CD14-positive monocyte (primary cell): ENCODE measurements around the gene CDC42BPB. TPM values are rescaled to one million over a fixed set of nuclear protein-coding genes. Genes with fewer than 3 reads are reported as not detected.
"Not testable (repeated sequence)": the region's sequence is repeated elsewhere in the genome, so short reads cannot be mapped to it uniquely, and the experiment has no call there.

ENCODE experiments used
- DNase-seq, 3 donors: peaks; one replicate each; pipeline ENCODE4 v3.0.0-alpha.2; 2011 to 2022
- H2AFZ ChIP-seq: 2 replicates; pipeline ENCODE4 v1.6.0; 2012; ENCODE audit warnings: mild to moderate bottlenecking, low read depth, low read length, inconsistent platforms; ENCODE audit not compliant: insufficient read depth, poor library complexity, severe bottlenecking
- H3K27ac ChIP-seq, 2 donors: 1 replicate in 1 of 2; 2 replicates in 1 of 2; pipeline ENCODE4 v1.5.1; 2012 to 2013; ENCODE audit warnings: low read length in 2 of 2, control low read depth in 1 of 2, inconsistent platforms in 1 of 2, low read depth in 1 of 2, mild to moderate bottlenecking in 1 of 2
- H3K27me3 ChIP-seq, 2 donors: one replicate each; pipeline versions ENCODE4 v1.6.0 to v1.6.1; 2011 to 2013; ENCODE audit warnings: low read length in 2 of 2; ENCODE audit not compliant: control insufficient read depth in 2 of 2, insufficient read depth in 2 of 2
- H3K36me3 ChIP-seq, 2 donors: replicated peaks in 1 of 2; 1 replicate in 1 of 2; 2 replicates in 1 of 2; pipeline versions ENCODE4 v1.5.1 to v1.6.1; 2012 to 2013; ENCODE audit warnings: low read length in 2 of 2, control low read depth in 1 of 2, inconsistent platforms in 1 of 2, mild to moderate bottlenecking in 1 of 2; ENCODE audit not compliant: insufficient read depth in 2 of 2, control insufficient read depth in 1 of 2
- H3K4me1 ChIP-seq, 2 donors: 1 replicate in 1 of 2; 2 replicates in 1 of 2; pipeline versions ENCODE4 v1.5.1 to v1.6.1; 2012 to 2013; ENCODE audit warnings: low read length in 2 of 2, control low read depth in 1 of 2, inconsistent platforms in 1 of 2, mild to moderate bottlenecking in 1 of 2, moderate library complexity in 1 of 2; ENCODE audit not compliant: insufficient read depth in 2 of 2, control insufficient read depth in 1 of 2
- H3K4me2 ChIP-seq: replicated peaks from 2 replicates; pipeline ENCODE3; 2012; ENCODE audit warnings: low read length, moderate library complexity, mild to moderate bottlenecking; ENCODE audit not compliant: poor library complexity, severe bottlenecking; ENCODE audit errors: extremely low read depth
- H3K4me3 ChIP-seq, 3 experiments: fragments of 200-600 bp in 1 of 3; sonication (generic) in 1 of 3; replicated peaks in 1 of 3; 1 replicate in 2 of 3; 2 replicates in 1 of 3; pipeline ENCODE4 v1.5.1; 2011 to 2013; ENCODE audit warnings: low read length in 3 of 3, mild to moderate bottlenecking in 3 of 3, control low read depth in 2 of 3, low read depth in 2 of 3, inconsistent platforms in 1 of 3, moderate library complexity in 1 of 3
- H3K79me2 ChIP-seq: 2 replicates; pipeline ENCODE4 v1.6.0; 2012; ENCODE audit warnings: mild to moderate bottlenecking, control low read depth, inconsistent platforms, low read length, moderate library complexity; ENCODE audit not compliant: insufficient read depth
- H3K9ac ChIP-seq: 2 replicates; pipeline ENCODE4 v1.6.0; 2017; ENCODE audit warnings: low read length, mild to moderate bottlenecking; ENCODE audit not compliant: insufficient read depth, poor library complexity, severe bottlenecking
- H3K9me3 ChIP-seq, 2 donors: replicated peaks in 1 of 2; 1 replicate in 1 of 2; 2 replicates in 1 of 2; pipeline versions ENCODE4 v1.5.1 to v1.6.1; 2012 to 2013; ENCODE audit warnings: low read length in 2 of 2, control low read depth in 1 of 2; ENCODE audit not compliant: control insufficient read depth in 1 of 2, insufficient read depth in 1 of 2
- H4K20me1 ChIP-seq: 2 replicates; pipeline ENCODE4 v1.6.0; 2012; ENCODE audit warnings: mild to moderate bottlenecking, low read length, control low read depth, moderate library complexity; ENCODE audit not compliant: insufficient read depth
- H3K27ac Mint-ChIP-seq, 7 donors: one replicate each; pipeline ENCODE4 v1.8.0; 2020; ENCODE audit warnings: mild to moderate bottlenecking in 7 of 7, mixed read lengths in 7 of 7, moderate library complexity in 6 of 7, inconsistent platforms in 2 of 7
- H3K27me3 Mint-ChIP-seq, 3 donors: one replicate each; pipeline ENCODE4 v1.8.0; 2021 to 2022; ENCODE audit warnings: low read depth in 3 of 3, mild to moderate bottlenecking in 3 of 3, mixed read lengths in 3 of 3, moderate library complexity in 3 of 3, inconsistent platforms in 1 of 3
- H3K36me3 Mint-ChIP-seq, 2 donors: one replicate each; pipeline ENCODE4 v1.8.0; 2020; ENCODE audit warnings: mixed read lengths in 2 of 2, inconsistent platforms in 1 of 2, mild to moderate bottlenecking in 1 of 2
- H3K4me1 Mint-ChIP-seq: one replicate; pipeline ENCODE4 v1.8.0; 2020; ENCODE audit warnings: mild to moderate bottlenecking, mixed read lengths
- H3K4me3 Mint-ChIP-seq, 2 donors: one replicate each; pipeline ENCODE4 v1.8.0; 2020; ENCODE audit warnings: mild to moderate bottlenecking in 2 of 2, mixed read lengths in 2 of 2, moderate library complexity in 1 of 2
- H3K9me3 Mint-ChIP-seq, 7 donors: one replicate each; pipeline ENCODE4 v1.8.0; 2020 to 2022; ENCODE audit warnings: mixed read lengths in 7 of 7, mild to moderate bottlenecking in 6 of 7, moderate library complexity in 6 of 7, inconsistent platforms in 2 of 7
- CTCF ChIP-seq: fragments of 200-600 bp; IDR thresholded peaks from one replicate; pipeline ENCODE4 v1.8.0; 2022; ENCODE audit warnings: antibody characterized with exemption, mild to moderate bottlenecking
- WGBS: methylation state at CpG from one replicate; pipeline ENCODE4 v1.1.5; 2013; ENCODE audit warnings: missing lambda C conversion rate; ENCODE audit not compliant: insufficient coverage; 5-methylcytosine and 5-hydroxymethylcytosine counted together
- intact Hi-C, 2 donors: fragments of 100-400 bp; cut with micrococcal nuclease; formaldehyde crosslinking; loops; one replicate each; pipeline versions ENCODE4 v1.15.0 to v1.15.1; 2023
- polyA plus RNA-seq, 3 donors: library from polyadenylated mRNA; depleted of rRNA in 1 of 3; unstranded in 2 of 3; stranded (reverse) in 1 of 3; fragments of 300-500 nt in 2 of 3; fragments of >200 nt in 1 of 3; fragmentation: Illumina TruSeq in 2 of 3; gene quantifications; 1 replicate in 2 of 3; 2 replicates in 1 of 3; pipeline ENCODE4 v1.2.3, GENCODE V29; 2012 to 2021

Gene CDC42BPB
- polyA plus RNA-seq, 3 donors = 0.25 to 19.0 (median 0.60) TPM

GRCh38 chr14:102927346-102927877 lies 129.9 kb downstream of the CDC42BPB start:
- Histone ChIP-seq H2AFZ (peak overlapping the region; percentile 82), H3K4me3 (peak overlapping the region in 1 of 3 experiments; percentile 77), H4K20me1 (no peaks in the 10 kb centered on the region), H3K4me2 (peak overlapping the region; percentile 81), H3K9me3 (peaks cover 0 to 21% of the 10 kb centered on the region in 2 donors), H3K4me1 (peaks cover 19 to 25% of the 10 kb centered on the region in 2 donors), H3K27me3 (peaks cover 28 to 91% of the 10 kb centered on the region in 2 donors), H3K79me2 (no peaks in the 10 kb centered on the region), H3K9ac (peak overlapping the region; percentile 63), H3K36me3 (no peaks in the 10 kb centered on the region), H3K27ac (no peak overlapping the region)
- peaks cover 19% of the 10 kb centered on the region for H3K4me1 Mint-ChIP-seq
- DNase-seq = no peak
- H3K27ac Mint-ChIP-seq = peak overlapping the region in 1 of 7 donors; percentile 68
- 56% methylated on average over 14 of the region's 19 CpGs for WGBS
- peaks cover 0 to 15% (median 4%) of the 10 kb centered on the region in 7 donors for H3K9me3 Mint-ChIP-seq
- TF ChIP-seq CTCF = no peak
- intact Hi-C loops = no loop called here
- H3K27me3 Mint-ChIP-seq = peaks cover 52 to 75% (median 67%) of the 10 kb centered on the region in 3 donors
- H3K36me3 Mint-ChIP-seq = peaks cover 0 to 2% of the 10 kb centered on the region in 2 donors
- peak overlapping the region in 1 of 2 donors; percentile 92 for H3K4me3 Mint-ChIP-seq

- H2AFZ ChIP-seq, H3K36me3 Mint-ChIP-seq, H3K4me2 ChIP-seq, H3K36me3 ChIP-seq, H3K9ac ChIP-seq, H3K79me2 ChIP-seq, H3K4me3 ChIP-seq, intact Hi-C loops, H3K27ac Mint-ChIP-seq, H3K27ac ChIP-seq, H4K20me1 ChIP-seq, DNase-seq: not testable (repeated sequence)
- H3K4me3 Mint-ChIP-seq = peak overlapping the region in 1 of 2 donors; percentile 92
- peaks cover 19 to 25% of the 10 kb centered on the region in 2 donors for H3K4me1 ChIP-seq
- peaks cover 0 to 26% of the 10 kb centered on the region in 2 donors for H3K9me3 ChIP-seq
- WGBS = 100% methylated on average over 2 of the region's 10 CpGs
- peaks cover 47 to 70% (median 67%) of the 10 kb centered on the region in 3 donors for H3K27me3 Mint-ChIP-seq
- peaks cover 34 to 93% of the 10 kb centered on the region in 2 donors for H3K27me3 ChIP-seq
- H3K9me3 Mint-ChIP-seq = peaks cover 0 to 15% (median 4%) of the 10 kb centered on the region in 7 donors
- H3K4me1 Mint-ChIP-seq = peaks cover 19% of the 10 kb centered on the region
Observed at GRCh38 chr14:102926840-102927239, 130.5 kb downstream of the CDC42BPB start.
